GM18505 (cell line): ENCODE measurements around the gene MPPED1.

Source experiments
- ATAC-seq: cut with Tn5 transposase; IDR thresholded peaks from one replicate; pipeline ENCODE4 v1.9.1; 2021; ENCODE audit not compliant: unreplicated experiment
- POLR2A ChIP-seq: IDR thresholded peaks from 4 replicates; pipeline ENCODE4 v1.6.1; 2011; ENCODE audit warnings: borderline replicate concordance; ENCODE audit not compliant: insufficient read depth, insufficient read length; ENCODE audit errors: extremely low read depth

The MPPED1 gene

GRCh38 chr22:43409046-43409445 lies 2.8 kb upstream of the MPPED1 start:
- no peak for ATAC-seq
- no peak for TF ChIP-seq POLR2A

GRCh38 chr22:43409800-43410199 lies 2.0 kb upstream of the MPPED1 start:
- no peak for TF ChIP-seq POLR2A

GRCh38 chr22:43411040-43411868 lies 560 bp upstream of the MPPED1 start:
- no peak for ATAC-seq
- no peak for TF ChIP-seq POLR2A

More at GRCh38 chr22:43409800-43410199, 2.0 kb upstream of the MPPED1 start:
- no peak for ATAC-seq

GRCh38 chr22:43412808-43413795 lies 1.3 kb downstream of the MPPED1 start:
- ATAC-seq: no peak
- no peak for TF ChIP-seq POLR2A

- TF ChIP-seq POLR2A: no peak
- no peak for ATAC-seq
Measured at GRCh38 chr22:43413826-43414225, 2.0 kb downstream of the MPPED1 start.

- no peak for ATAC-seq
- TF ChIP-seq POLR2A: no peak
Measured at GRCh38 chr22:43415681-43416080, 3.9 kb downstream of the MPPED1 start.

- no peak for TF ChIP-seq POLR2A
Measured at GRCh38 chr22:43417555-43417954, 5.7 kb downstream of the MPPED1 start.

GRCh38 chr22:43418079-43418825 lies 6.4 kb downstream of the MPPED1 start:
- TF ChIP-seq POLR2A: no peak
- ATAC-seq: no peak

More at GRCh38 chr22:43417555-43417954, 5.7 kb downstream of the MPPED1 start:
- ATAC-seq: no peak

GRCh38 chr22:43419371-43420080 lies 7.7 kb downstream of the MPPED1 start:
- no peak for TF ChIP-seq POLR2A

GRCh38 chr22:43421046-43421665 lies 9.3 kb downstream of the MPPED1 start:
- ATAC-seq: no peak
- no peak for TF ChIP-seq POLR2A

More at GRCh38 chr22:43419371-43420080, 7.7 kb downstream of the MPPED1 start:
- no peak for ATAC-seq

GRCh38 chr22:43421914-43422615 lies 10.3 kb downstream of the MPPED1 start:
- ATAC-seq: no peak
- no peak for TF ChIP-seq POLR2A
